Measurements from ENCODE around the gene UBR4. TPM values are rescaled to one million over a fixed set of nuclear protein-coding genes. Genes with fewer than 3 reads are reported as not detected.
"Not testable (repeated sequence)": the region's sequence is repeated elsewhere in the genome, so short reads cannot be mapped to it uniquely, and the experiment has no call there.

Gene UBR4
- total and polyA plus RNA-seq, 2 of the 8 experiments (the other 6 are each of a cell fraction or from before 2014, with no cell fraction given): 139 to 152 TPM

GRCh38 chr1:19216585-19216984, 6.5 kb upstream of the UBR4 start:
- H4K8ac ChIP-seq (ENCODE audit: extremely low read depth, insufficient read depth, low read length); H3K14ac ChIP-seq (ENCODE audit: insufficient read length); H2BK5ac ChIP-seq (ENCODE audit: low read depth, low read length); H2BK12ac ChIP-seq (ENCODE audit: low read depth, low read length); H3K9ac ChIP-seq (replicated peaks in 1 of 4; ENCODE audit: extremely low read depth in 1 of 4, low read depth in 3 of 4, low read length in 3 of 4); H3K79me1 ChIP-seq (ENCODE audit: low read depth, low read length); H3K9me3 ChIP-seq (ENCODE audit: insufficient read depth in 2 of 2, low read depth in 1 of 2, low read length in 1 of 2); CTCF ChIA-PET (ENCODE audit: partially characterized antibody); H3K4ac ChIP-seq (replicated peaks; ENCODE audit: insufficient read length, low read depth, low read length); H2BK120ac ChIP-seq (replicated peaks; ENCODE audit: low read depth, low read length); H3K27me3 ChIP-seq (replicated peaks in 1 of 4; ENCODE audit: control insufficient read depth in 3 of 4, extremely low read depth in 1 of 4, insufficient read depth in 3 of 4, low read length in 3 of 4); H2AFZ ChIP-seq (ENCODE audit: low read length); H3K56ac ChIP-seq (replicated peaks; ENCODE audit: insufficient read length, low read depth, low read length); H3K4me3 ChIP-seq (ENCODE audit: extremely low read depth in 1 of 4, insufficient read depth in 2 of 4, low read depth in 3 of 4, low read length in 4 of 4); H2BK15ac ChIP-seq (ENCODE audit: low read length); H3K4me2 ChIP-seq (ENCODE audit: insufficient read depth in 1 of 2, low read depth in 2 of 2, low read length in 2 of 2); H2BK20ac ChIP-seq (ENCODE audit: low read length); H4K20me1 ChIP-seq (replicated peaks in 1 of 2; ENCODE audit: control insufficient read depth in 1 of 2, insufficient read depth in 2 of 2, low read length in 2 of 2); H3K23me2 ChIP-seq (ENCODE audit: low read depth, low read length); H3K4me1 ChIP-seq (replicated peaks in 1 of 4; ENCODE audit: control insufficient read depth in 3 of 4, insufficient read depth in 4 of 4, low read length in 3 of 4); H3K18ac ChIP-seq (ENCODE audit: extremely low read depth, low read length); H3K27ac ChIP-seq (ENCODE audit: low read depth, low read length); H4K91ac ChIP-seq (replicated peaks; ENCODE audit: insufficient read length, low read length); H4K5ac ChIP-seq (ENCODE audit: insufficient read length, low read depth, low read length); H2AK5ac ChIP-seq (ENCODE audit: low read depth, low read length); FAIRE-seq; DNase-seq (ENCODE audit: low read depth in 1 of 2, low spot score in 2 of 2); H3K23ac ChIP-seq (ENCODE audit: insufficient read length): not testable (repeated sequence)
- peaks cover 18 to 39% (median 33%) of the 10 kb centered on the region in 4 experiments for H3K36me3 ChIP-seq (ENCODE audit: control insufficient read depth in 2 of 4, insufficient read depth in 4 of 4, low read length in 3 of 4)
- POLR2A ChIA-PET (ENCODE audit: partially characterized antibody): interaction anchor here (1.4 to 1.5 kb wide), 2 partner anchors 14 to 35 kb away, joined by 3 to 4 read pairs; partner anchors contain the start of genes EMC1 and MRTO4
- 95% methylated on average over 4 of the region's 4 CpGs; no CpG with 5 or more reads in 1 of the 2 experiments for WGBS, 2 experiments (ENCODE audit: extremely low coverage in 1 of 2, insufficient coverage in 1 of 2, insufficient read length in 1 of 2, insufficient replicate concordance in 2 of 2, low coverage in 1 of 2, low lambda C conversion rate in 2 of 2, missing lambda C conversion rate in 1 of 2)
- H3K79me2 ChIP-seq (ENCODE audit: control insufficient read depth in 1 of 2, insufficient read depth in 2 of 2, low read length in 2 of 2): peaks cover 3 to 28% of the 10 kb centered on the region in 2 experiments; a peak in 3 of 4 replicates
